GM19463 (cell line): Measurements from ENCODE around the gene YDJC.
"Not testable (repeated sequence)": the region's sequence is repeated elsewhere in the genome, so short reads cannot be mapped to it uniquely, and the experiment has no call there.

ENCODE experiments used
- ATAC-seq: cut with Tn5 transposase; IDR thresholded peaks from one replicate; pipeline ENCODE4 v1.9.1; 2021; ENCODE audit warnings: mild to moderate bottlenecking, moderate library complexity; ENCODE audit not compliant: unreplicated experiment

Gene YDJC, protein sequence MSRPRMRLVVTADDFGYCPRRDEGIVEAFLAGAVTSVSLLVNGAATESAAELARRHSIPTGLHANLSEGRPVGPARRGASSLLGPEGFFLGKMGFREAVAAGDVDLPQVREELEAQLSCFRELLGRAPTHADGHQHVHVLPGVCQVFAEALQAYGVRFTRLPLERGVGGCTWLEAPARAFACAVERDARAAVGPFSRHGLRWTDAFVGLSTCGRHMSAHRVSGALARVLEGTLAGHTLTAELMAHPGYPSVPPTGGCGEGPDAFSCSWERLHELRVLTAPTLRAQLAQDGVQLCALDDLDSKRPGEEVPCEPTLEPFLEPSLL

GRCh38 chr22:21629255-21630149, at the start of gene YDJC:
Gene YDJC, minus strand, starts transcription at chr22:21630022. Its CDS starts 8 bp downstream, at chr22:21630014.
- peak; percentile 89 for ATAC-seq

DNA sequence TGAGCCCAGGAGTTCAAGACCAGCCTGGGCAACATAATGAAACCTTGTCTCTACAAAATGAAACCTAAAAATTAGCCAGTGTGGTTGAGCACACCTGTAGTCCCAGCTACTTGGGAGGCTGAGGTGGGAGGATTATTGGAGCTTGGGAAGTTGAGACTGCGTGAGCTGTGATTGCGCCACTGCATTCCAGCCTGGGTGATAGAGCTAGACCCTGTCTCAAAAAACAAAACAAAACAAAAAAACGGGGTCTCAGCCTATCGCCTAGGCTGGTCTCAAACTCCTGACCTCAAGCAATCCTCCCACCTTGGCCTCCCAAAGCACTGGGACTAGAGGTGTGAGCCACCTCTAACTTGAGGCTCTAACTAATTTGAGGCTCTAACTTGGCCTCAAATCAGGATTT, 49.6 kb upstream of the YDJC start:
- no peak for ATAC-seq

GRCh38 chr22:21678842-21679241, 49.0 kb upstream of the YDJC start:
- ATAC-seq = not testable (repeated sequence)

DNA sequence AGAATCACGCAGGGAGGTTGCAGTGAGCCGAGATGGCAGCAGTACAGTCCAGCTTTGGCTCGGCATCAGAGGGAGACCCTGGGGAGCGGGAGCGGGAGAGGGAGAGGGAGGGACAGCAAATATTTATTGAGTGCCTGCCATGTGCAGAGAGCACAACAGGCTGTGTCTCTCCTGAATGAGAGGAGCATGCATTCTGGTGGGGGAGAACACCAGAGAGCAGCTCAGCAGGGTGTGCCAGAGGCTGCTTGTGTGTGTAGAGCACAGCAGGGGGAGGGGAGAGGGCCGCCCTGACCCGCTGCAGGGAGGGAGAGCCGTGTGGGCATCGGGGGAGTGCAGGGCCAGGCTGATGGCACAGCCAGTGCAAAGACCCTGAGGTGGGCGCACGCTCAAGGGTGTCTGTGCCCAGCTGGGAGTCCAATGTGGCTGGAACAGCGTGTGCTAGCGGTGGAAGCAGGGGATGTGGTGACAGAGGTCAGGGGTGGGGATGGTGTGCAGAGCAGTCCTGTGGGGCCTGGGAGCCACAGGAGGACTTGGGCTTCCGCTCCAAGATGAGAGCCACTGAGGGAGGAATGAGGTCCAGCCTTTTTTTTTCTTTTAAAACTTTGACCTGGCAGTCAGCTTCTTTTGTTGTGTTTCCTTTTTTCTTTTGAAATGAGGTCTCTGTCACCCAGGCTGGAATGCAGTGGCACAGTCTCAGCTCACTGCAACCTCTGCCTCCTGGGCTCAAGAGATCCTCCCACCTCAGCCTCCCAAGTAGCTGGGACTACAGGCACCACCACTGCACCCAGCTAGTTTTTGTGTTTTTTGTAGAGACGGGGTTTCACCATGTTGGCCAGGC, 48.0 kb upstream of the YDJC start:
- no peak for ATAC-seq

DNA sequence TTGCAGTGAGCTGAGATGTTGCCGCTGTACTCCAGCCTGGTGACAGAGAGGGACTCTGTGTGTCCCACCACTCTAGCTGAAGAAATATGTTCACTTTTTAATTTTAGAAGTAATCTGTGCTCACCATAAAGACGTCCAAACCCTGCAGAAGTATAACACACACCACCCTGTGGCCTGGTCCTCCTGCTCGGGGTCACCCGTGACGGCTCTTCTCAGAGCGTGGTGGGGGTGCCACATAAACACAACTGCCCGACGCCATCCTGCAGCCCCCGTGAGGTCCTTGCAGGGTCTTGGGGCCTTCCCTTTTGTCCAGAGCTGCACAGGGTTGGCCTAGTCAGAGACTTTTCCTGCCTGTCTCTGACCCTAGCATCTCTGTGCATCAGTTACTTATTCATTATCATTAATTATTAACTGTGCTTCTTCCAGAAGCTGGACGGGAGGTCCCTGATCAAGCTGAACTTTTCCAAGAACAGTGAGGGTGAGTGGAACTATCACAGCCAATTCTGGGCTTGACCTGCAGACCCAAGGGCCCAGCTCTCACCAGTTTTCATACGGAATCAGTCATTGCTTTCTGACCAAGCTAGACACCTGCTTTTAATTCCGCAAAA, 44.9 kb upstream of the YDJC start:
- no peak for ATAC-seq

DNA sequence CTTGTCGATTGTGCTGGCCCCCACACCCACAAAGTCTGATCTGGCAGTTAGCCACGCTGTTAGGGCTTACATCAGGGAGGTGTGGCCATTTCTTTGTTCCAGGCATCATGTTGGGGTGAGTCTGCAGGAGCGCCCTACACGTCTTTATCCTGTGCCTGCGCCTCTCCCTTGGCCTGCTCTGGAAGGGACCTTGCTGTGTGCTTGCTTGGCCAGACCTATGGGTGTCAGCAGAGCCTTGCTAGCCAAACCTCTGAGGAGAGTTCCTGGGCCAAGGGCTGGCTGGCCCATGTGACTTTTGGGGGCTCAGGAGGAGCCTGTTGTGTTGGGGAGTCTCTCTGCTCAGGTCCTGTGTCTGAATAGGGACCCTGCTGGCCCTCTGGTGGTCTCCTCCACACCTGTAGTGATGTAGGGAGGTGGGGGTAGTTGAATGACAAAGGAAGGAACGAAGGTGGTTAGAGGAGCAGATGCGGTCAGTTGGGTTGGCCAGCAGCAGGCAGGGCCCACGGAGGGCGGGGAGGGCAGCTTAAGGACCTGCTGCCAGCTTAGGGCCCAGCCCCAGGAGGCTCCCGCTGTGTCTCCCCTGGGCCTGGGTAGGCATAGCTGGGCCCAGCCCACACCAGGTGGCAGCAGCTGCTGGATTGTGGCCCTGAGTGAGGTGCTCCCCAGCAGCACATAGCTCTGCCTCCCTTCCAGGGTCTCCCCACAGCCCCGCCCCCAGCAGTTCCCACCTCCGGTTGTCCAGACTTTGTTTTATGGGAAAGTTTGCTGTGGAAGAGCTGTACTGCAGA, 43.9 kb upstream of the YDJC start:
- ATAC-seq = no peak

DNA sequence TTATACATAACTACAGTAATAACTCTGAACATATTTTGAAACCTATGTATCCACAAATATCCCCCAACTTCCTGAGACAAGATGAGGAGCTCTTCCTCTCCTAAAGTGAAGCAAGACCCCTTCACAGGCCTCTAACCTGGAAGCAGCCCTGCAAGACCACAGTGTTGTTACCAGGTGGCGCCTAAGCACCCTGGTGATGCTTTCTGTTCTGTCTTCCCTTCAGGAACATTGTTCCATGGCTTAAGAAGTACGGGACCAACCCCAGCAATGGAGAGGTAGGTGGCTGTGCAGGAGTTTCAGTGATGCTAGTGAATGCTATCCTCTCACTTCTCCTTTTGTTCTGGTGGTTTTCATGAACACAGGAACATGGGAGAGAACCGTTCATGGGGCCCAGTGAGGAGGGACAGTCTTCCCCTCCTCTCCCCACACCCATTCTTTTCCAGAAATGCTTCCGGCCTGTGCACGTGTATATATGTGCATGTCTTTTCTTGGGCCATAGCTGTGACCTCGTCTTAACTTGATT, 42.3 kb upstream of the YDJC start:
- ATAC-seq = no peak

DNA sequence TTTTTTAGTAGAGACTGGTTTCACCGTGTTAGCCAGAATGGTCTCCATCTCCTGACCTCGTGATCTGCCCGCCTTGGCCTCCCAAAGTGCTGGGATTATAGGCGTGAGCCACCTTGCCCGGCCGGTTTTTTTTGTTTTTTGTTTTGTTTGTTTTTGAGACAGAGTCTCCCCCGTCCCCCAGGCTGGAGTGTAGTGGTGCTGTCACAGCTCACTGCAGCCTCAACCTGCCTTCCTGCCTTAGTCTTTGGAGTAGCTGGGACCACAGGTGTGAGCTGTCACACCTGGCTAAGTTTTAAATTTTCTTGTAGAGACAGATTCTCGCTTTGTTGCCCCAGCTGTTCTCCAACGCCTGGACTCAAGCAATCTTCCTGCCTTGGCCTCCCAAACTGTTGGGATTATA, 39.2 kb upstream of the YDJC start:
- no peak for ATAC-seq

- no peak for ATAC-seq
These were observed 37.0 kb upstream of the YDJC start for GRCh38 chr22:21666786-21667185.

- no peak for ATAC-seq
These were observed 35.4 kb upstream of the YDJC start for GRCh38 chr22:21665047-21665851.

DNA sequence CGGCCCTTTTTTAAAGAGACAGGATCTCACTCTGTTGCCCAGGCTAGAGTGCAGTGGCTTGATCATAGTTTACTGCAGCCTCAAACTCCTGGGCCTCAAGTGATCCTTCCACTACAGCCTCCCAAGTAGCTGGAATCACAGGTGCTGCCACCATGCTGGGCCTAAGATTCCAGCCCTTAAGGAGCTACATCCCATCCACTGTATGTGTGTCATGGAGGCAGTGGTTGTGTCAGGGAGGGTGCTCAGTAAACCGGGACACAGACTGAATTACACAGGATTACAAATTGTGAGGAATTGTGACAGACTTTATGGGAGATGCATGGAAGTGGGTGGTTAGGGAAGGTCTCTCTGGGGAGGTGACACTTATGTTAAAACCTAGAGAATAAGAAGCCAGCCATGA, 33.9 kb upstream of the YDJC start:
- ATAC-seq = no peak

- ATAC-seq = no peak
These were observed 32.2 kb upstream of the YDJC start for GRCh38 chr22:21661991-21662390.

DNA sequence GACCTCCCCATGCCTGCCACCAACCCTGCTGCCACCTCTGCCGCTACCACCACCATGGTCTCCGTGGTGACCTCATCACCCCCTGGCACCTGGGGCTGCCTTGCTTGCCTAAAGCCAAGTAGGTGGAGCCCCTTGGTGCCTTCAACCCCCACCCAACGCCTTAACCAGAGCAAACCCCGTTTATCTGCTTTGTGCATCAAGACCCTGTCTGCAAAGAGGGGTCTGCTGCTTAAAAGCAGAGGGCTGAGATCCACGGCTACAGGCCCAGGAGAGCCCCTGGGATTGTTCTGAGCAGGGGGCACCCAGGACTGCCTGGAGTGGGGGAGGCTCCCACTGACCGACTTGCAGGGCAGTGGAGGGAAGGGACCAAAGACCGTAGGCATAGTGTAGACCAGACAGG, 31.1 kb upstream of the YDJC start:
- ATAC-seq = no peak

- no peak for ATAC-seq
These were observed 30.2 kb upstream of the YDJC start for GRCh38 chr22:21659864-21660525.

GRCh38 chr22:21657360-21658032, 27.7 kb upstream of the YDJC start:
- peak; percentile 84 for ATAC-seq

DNA sequence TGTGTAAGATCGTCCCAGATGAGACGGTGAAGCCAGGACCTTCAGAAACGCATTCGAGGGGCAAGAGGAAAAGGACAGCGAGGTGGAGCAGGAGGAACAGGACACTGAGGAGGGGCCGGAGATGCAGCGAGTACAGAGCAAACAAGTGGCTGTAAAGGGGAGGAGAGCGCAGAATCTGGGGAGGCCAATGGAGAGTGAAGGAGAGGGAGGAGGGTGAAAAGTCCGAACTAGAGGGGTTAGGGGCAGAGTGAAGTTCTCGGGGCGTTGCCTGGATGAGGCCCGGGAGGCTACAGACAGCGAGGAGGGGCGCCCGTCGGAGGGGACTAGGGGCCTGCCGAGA, 27.2 kb upstream of the YDJC start:
- no peak for ATAC-seq

DNA sequence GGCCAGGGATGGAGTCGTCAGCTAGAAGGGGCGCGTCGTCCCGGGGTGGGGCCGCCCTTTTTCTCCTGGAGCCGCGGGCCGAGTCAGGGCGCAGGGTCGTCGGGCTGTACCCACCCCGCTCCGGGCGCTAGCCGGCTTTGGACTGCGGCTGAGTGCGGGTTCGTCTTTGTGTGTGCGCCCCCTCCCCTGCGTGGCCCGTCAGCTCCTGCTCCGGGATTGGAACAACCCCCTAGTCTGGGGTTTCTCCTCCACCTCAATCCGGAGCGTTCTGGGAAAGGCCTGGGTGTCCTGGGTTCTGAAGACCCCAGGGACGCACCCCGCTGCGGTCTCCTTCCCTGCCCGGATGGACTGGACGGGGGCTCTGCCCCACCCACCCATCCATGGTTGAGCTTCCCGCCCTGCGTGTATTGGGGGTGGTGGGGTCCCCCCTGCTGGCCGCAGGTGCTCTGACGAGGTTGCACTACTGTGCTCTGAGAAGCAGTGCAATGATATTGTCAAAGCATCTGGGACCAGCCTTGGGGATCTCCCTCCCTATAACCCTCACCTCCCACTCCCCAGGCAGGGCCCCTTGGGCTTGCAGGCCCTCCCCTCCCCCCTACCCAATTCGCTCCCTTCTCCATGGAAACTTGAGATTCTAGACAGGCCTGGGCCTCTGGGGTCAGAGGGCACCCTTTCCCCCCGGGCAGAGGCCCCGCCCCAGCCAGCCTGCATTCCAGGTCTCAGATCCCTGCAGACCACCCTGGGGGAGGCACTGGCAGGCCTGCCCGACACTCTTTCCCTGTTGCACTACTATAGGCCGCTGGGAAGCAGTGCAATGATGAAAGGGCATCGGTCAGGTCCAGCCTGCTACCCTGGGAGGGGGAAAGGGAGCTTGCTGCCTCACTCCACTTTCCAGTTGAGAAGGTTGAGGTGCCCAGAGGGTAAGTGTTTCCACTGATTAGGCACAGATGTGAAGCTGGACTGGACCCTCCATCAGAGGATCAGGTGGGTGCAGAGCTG, 23.0 kb upstream of the YDJC start:
- no peak for ATAC-seq
